PC-3 (cell line): ENCODE data around the gene PDLIM1. TPM values are rescaled to one million over a fixed set of nuclear protein-coding genes. Genes with fewer than 3 reads are reported as not detected.

Experiments
- ATAC-seq: fragments of 200-7000 bp; cut with Tn5 transposase; 2 replicates; pipeline ENCODE4 v1.9.1; 2020; ENCODE audit warnings: mild to moderate bottlenecking, moderate library complexity
- BruUV-seq: library from RNA; stranded (reverse); fragments of 400-500 nt; replicated peaks from 2 replicates; lab custom pipeline; 2021; lab: Mats Ljungman, UMichigan
- CTCF ChIA-PET: fragments of 300-600 bp; sonication (Branson Sonifier 250); formaldehyde crosslinking; loops from one replicate; lab custom pipeline; 2022; ENCODE audit warnings: antibody characterized with exemption; lab: Charles Lee
- POLR2A ChIA-PET: fragments of 300-600 bp; sonication (Branson Sonifier 250); formaldehyde crosslinking; loops from one replicate; lab custom pipeline; 2022; ENCODE audit warnings: antibody characterized with exemption; ENCODE audit not compliant: unreplicated experiment; lab: Charles Lee
- DNase-seq: peaks from one replicate; pipeline ENCODE4 v3.0.0-alpha.2; 2015
- H2AFZ ChIP-seq: fragments of 300-600 bp; sonication (generic); 2 replicates; pipeline ENCODE4 v1.6.0; 2016; ENCODE audit warnings: antibody characterized with exemption, low read length
- H3F3A ChIP-seq: fragments of 300-600 bp; sonication (generic); one replicate; pipeline ENCODE4 v1.6.0; 2017; ENCODE audit warnings: antibody characterized with exemption, low read length, control low read depth, mild to moderate bottlenecking; ENCODE audit not compliant: unreplicated experiment
- H3K27ac ChIP-seq: fragments of 300-600 bp; sonication (generic); 2 replicates; pipeline ENCODE4 v1.5.1; 2016; ENCODE audit warnings: mild to moderate bottlenecking, low read length
- H3K27me3 ChIP-seq: fragments of 300-600 bp; sonication (generic); 2 replicates; pipeline ENCODE4 v1.6.1; 2016; ENCODE audit warnings: low read length, mixed read lengths
- H3K36me3 ChIP-seq: fragments of 300-600 bp; sonication (generic); 2 replicates; pipeline ENCODE4 v1.6.1; 2016; ENCODE audit warnings: low read depth, mixed run types, low read length, mixed read lengths
- H3K4me1 ChIP-seq: fragments of 300-600 bp; sonication (generic); 2 replicates; pipeline ENCODE4 v1.5.1; 2016; ENCODE audit warnings: low read length; ENCODE audit not compliant: insufficient read depth
- H3K4me2 ChIP-seq: fragments of 300-600 bp; sonication (generic); 2 replicates; pipeline ENCODE4 v1.6.0; 2016; ENCODE audit warnings: low read length
- H3K4me3 ChIP-seq: fragments of 300-600 bp; sonication (generic); 2 replicates; pipeline ENCODE4 v1.5.1; 2016; ENCODE audit warnings: mild to moderate bottlenecking, low read length, mixed read lengths
- H3K79me2 ChIP-seq: fragments of 300-600 bp; sonication (generic); 2 replicates; pipeline ENCODE4 v1.6.1; 2017; ENCODE audit warnings: low read length, mixed read lengths
- H3K9ac ChIP-seq: fragments of 300-600 bp; sonication (generic); 2 replicates; pipeline ENCODE4 v1.6.0; 2016; ENCODE audit warnings: mild to moderate bottlenecking, low read length
- H3K9me2 ChIP-seq: fragments of 300-600 bp; sonication (generic); replicated peaks from 2 replicates; pipeline ENCODE4 v1.6.1; 2016; ENCODE audit warnings: mixed run types, low read length, mixed read lengths
- H3K9me3 ChIP-seq: fragments of 300-600 bp; sonication (generic); 2 replicates; pipeline ENCODE4 v1.6.1; 2016; ENCODE audit warnings: low read length, mixed read lengths
- H4K20me1 ChIP-seq: fragments of 300-600 bp; sonication (generic); 2 replicates; pipeline ENCODE4 v1.6.1; 2016; ENCODE audit warnings: low read length, mixed read lengths
- CTCF ChIP-seq: fragments of 300-600 bp; sonication (generic); conservative IDR thresholded peaks from 2 replicates; pipeline ENCODE4 v1.5.1; 2017; ENCODE audit warnings: antibody characterized with exemption, low read depth, mild to moderate bottlenecking, low read length
- EZH2 ChIP-seq: fragments of 300-600 bp; sonication (generic); IDR thresholded peaks from one replicate; pipeline ENCODE4 v1.6.1; 2017; ENCODE audit warnings: antibody characterized with exemption, mild to moderate bottlenecking, low read length; ENCODE audit not compliant: unreplicated experiment
- EZH2phosphoT487 ChIP-seq: fragments of 300-600 bp; sonication (generic); IDR thresholded peaks from 2 replicates; pipeline ENCODE4 v1.6.1; 2018; ENCODE audit warnings: mild to moderate bottlenecking, antibody characterized with exemption, low read length, borderline replicate concordance
- intact Hi-C: fragments of 100-400 bp; cut with micrococcal nuclease; formaldehyde crosslinking; loops from 2 replicates; pipeline ENCODE4 v1.9.0; 2023
- total RNA-seq: library from RNA; depleted of rRNA; stranded (reverse); fragments of >200 nt; gene quantifications from 2 replicates; pipeline ENCODE4 v1.2.3, GENCODE V29; 2014

PDLIM1 gene
- total RNA-seq, 1 experiment from 2014 or later = 28.2 TPM

- Histone ChIP-seq H3K9me2 (no peaks in the 10 kb centered on the region), H3K27ac (no peak overlapping the region), H3K27me3 (no peaks in the 10 kb centered on the region), H3K4me3 (no peak overlapping the region), H4K20me1 (no peaks in the 10 kb centered on the region), H3K79me2 (0 out of 2 replicates have a peak, but pooled peaks cover 12% of the 10 kb centered on the region), H3K4me1 (peaks cover 34% of the 10 kb centered on the region), H3K9me3 (no peaks in the 10 kb centered on the region), H3K9ac (no peak overlapping the region), H3K36me3 (peaks cover 23% of the 10 kb centered on the region), H3F3A (peaks cover 3% of the 10 kb centered on the region), H3K4me2 (no peak overlapping the region), H2AFZ (no peak overlapping the region)
- DNase-seq (no peak), ATAC-seq (no peak)
- intact Hi-C loops = no loop called here
- BruUV-seq = no TSS peak
- TF ChIP-seq EZH2 (no peak), EZH2phosphoT487 (no peak), CTCF (no peak)
- ChIA-PET CTCF (no interaction called here), POLR2A (no interaction called here)
Observed at GRCh38 chr10:95263864-95264226, 27.0 kb downstream of the PDLIM1 start.

DNA sequence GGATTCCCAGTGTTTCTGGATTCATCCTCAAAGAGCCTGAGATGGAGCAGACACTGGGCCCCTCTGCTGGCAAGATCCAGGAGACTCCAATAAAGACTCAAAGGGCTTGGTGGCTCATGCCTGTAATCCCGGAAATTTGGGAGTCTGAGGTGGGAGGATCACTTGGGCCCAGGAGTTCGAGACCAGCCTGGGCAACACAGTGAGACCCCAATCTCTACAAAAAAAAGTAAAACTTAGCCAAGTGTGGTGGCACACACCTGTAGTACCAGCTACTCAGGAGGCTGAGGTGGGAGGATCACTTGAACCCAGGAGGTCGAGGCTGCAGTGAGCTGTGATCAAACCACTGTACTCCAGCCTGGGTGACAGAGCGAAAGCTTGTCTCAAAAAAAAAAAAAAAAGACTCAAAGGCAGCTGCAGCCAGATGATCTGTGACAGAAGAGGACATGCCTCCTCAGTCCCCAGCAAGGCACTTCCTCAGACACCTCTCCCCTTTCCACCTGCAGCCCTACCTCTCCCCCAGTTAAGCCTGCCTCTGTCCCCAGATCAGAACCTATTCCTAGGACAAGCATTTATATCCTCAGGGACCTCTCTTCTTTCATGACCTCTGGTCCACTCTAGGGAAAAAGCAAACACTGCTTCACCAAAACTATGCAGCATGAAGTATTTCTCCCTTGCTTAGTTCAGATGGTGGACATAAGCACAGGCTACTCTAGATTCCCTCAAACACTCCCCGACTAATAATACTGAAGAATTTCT is 27.9 kb downstream of the PDLIM1 start:
- Histone ChIP-seq H3K79me2 (0 out of 2 replicates have a peak, but pooled peaks cover 12% of the 10 kb centered on the region), H3K4me3 (no peak overlapping the region), H3K4me1 (peaks cover 34% of the 10 kb centered on the region), H3K36me3 (peaks cover 26% of the 10 kb centered on the region), H3K4me2 (no peak overlapping the region), H3K27me3 (no peaks in the 10 kb centered on the region), H3K9me3 (no peaks in the 10 kb centered on the region), H3K27ac (no peak overlapping the region), H4K20me1 (no peaks in the 10 kb centered on the region), H3F3A (peaks cover 3% of the 10 kb centered on the region), H3K9me2 (no peaks in the 10 kb centered on the region), H3K9ac (no peak overlapping the region), H2AFZ (no peak overlapping the region)
- intact Hi-C loops = no loop called here
- no peak for DNase-seq
- POLR2A ChIA-PET = no interaction called here
- ATAC-seq = no peak
- TF ChIP-seq EZH2 (no peak), CTCF (no peak), EZH2phosphoT487 (no peak)
- CTCF ChIA-PET = no interaction called here
- BruUV-seq = no TSS peak

- Histone ChIP-seq H4K20me1 (no peaks in the 10 kb centered on the region), H3K9ac (no peak overlapping the region), H3K27ac (no peak overlapping the region), H3K4me1 (peaks cover 24% of the 10 kb centered on the region), H3K79me2 (0 out of 2 replicates have a peak, but pooled peaks cover 12% of the 10 kb centered on the region), H3K4me2 (no peak overlapping the region), H3K9me2 (no peaks in the 10 kb centered on the region), H3K36me3 (peaks cover 25% of the 10 kb centered on the region), H3K9me3 (no peaks in the 10 kb centered on the region), H3F3A (no peaks in the 10 kb centered on the region), H2AFZ (no peak overlapping the region), H3K4me3 (no peak overlapping the region), H3K27me3 (no peaks in the 10 kb centered on the region)
- BruUV-seq = no TSS peak
- TF ChIP-seq EZH2 (no peak), EZH2phosphoT487 (no peak)
- POLR2A ChIA-PET = no interaction called here
- intact Hi-C loops = no loop called here
- ATAC-seq = no peak
- no peak for DNase-seq
- CTCF ChIA-PET = no interaction called here
Observed at GRCh38 chr10:95261926-95262325, 28.9 kb downstream of the PDLIM1 start.
